MG63 (cell line): ENCODE data around the gene TBC1D14. TPM values are rescaled to one million over a fixed set of nuclear protein-coding genes. Genes with fewer than 3 reads are reported as not detected.

Source experiments
- DNase-seq: peaks from one replicate; pipeline ENCODE4 v3.0.0-alpha.2; 2020
- H3K27me3 ChIP-seq: fragments of 250-450 bp; sonication (Bioruptor Pico); 2 replicates; pipeline ENCODE4 v1.5.1; 2020; ENCODE audit warnings: mild to moderate bottlenecking, moderate library complexity
- H3K36me3 ChIP-seq: fragments of 250-450 bp; sonication (Bioruptor Pico); 2 replicates; pipeline ENCODE4 v1.5.1; 2020; ENCODE audit warnings: mild to moderate bottlenecking, moderate library complexity
- H3K4me3 ChIP-seq: fragments of 250-450 bp; sonication (Bioruptor Pico); 2 replicates; pipeline ENCODE4 v1.5.1; 2020; ENCODE audit warnings: mild to moderate bottlenecking, moderate library complexity
- H3K9me3 ChIP-seq: fragments of 250-450 bp; sonication (Bioruptor Pico); 2 replicates; pipeline ENCODE4 v1.5.1; 2020; ENCODE audit warnings: mild to moderate bottlenecking, moderate library complexity
- total RNA-seq: library from RNA; depleted of rRNA; stranded (reverse); fragments of >200 nt; shearing (Covaris generic); gene quantifications from 2 replicates; pipeline ENCODE4 v1.2.3, GENCODE V29; 2014; ENCODE audit warnings: low replicate concordance

TBC1D14 gene
- total RNA-seq, 1 experiment from 2014 or later, result 16.3 TPM

DNA sequence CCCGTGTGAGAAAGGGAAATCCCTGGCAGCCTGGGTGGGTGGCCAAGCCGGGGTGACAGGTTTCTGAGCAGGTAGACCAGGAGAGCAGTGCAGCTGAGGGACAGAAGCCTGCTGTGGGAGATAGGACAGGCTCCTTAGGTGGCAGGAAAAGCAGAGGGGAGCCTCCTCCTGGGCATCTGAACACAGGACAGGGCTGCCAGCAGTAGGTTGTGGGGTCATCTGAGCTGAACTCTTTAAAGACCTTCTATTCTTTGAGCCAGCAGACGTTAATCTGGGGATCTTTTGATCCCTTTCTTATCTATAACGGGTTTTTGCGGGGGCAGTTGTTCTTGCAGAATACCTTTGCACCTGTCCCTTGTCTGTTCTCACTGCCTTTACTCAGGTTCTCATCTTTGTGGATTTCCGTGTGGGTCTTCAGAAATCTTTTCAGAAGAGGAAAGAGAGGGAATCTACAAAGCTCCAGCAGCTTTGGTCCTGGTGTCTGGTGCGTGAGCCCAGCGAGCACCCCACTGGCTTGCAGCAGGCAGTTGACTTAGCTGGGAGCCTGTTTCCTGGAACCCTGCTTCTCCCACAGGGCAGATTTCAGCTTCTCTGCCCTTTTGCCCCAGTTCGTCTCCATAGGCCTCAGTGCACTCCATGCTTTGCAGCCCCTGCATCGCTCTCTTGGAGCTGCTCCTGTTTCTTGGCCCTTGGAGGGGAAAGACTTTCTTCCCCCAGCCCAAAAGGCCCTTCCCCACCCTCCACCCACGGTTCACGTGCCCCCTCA is 97.7 kb downstream of the TBC1D14 start:
- Histone ChIP-seq H3K27me3 (no peaks in the 10 kb centered on the region), H3K4me3 (no peak overlapping the region), H3K9me3 (no peaks in the 10 kb centered on the region), H3K36me3 (peaks cover under 1% of the 10 kb centered on the region)
- no peak for DNase-seq

DNA sequence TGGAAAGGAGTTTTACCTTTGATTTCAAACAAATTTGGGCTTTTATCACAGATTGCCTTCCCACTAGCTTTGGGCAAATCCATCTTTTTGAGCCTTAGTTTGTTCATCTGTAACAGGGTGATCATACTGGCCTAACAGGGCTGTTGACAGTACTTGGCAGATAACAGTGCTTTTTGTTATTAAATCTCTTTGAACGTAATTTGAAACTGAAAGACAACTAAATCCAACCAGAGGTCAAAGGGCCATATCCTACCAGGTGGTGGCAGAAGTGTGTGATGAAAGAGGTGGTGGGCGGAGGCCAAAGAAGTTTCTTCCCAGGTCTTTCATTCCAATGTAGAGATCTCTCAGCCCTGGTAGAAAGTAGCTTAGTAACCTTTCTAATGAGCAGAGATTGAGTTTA is 98.3 kb downstream of the TBC1D14 start:
- Histone ChIP-seq H3K36me3 (peaks cover 4% of the 10 kb centered on the region), H3K9me3 (no peaks in the 10 kb centered on the region), H3K27me3 (no peaks in the 10 kb centered on the region), H3K4me3 (no peak overlapping the region)
- DNase-seq, result no peak

- no peak for DNase-seq
- Histone ChIP-seq H3K36me3 (peaks cover 8% of the 10 kb centered on the region), H3K9me3 (no peaks in the 10 kb centered on the region), H3K27me3 (no peaks in the 10 kb centered on the region), H3K4me3 (no peak overlapping the region)
Measured at GRCh38 chr4:7009564-7009963, 99.9 kb downstream of the TBC1D14 start.

GRCh38 chr4:7013175-7013574 is 103.5 kb downstream of the TBC1D14 start:
- no peaks in the 10 kb centered on the region for H3K27me3 ChIP-seq
- no peak for DNase-seq

GRCh38 chr4:7014815-7015214 is 105.2 kb downstream of the TBC1D14 start:
- DNase-seq, result no peak
- Histone ChIP-seq H3K36me3 (peaks cover 8% of the 10 kb centered on the region), H3K27me3 (no peaks in the 10 kb centered on the region), H3K9me3 (no peaks in the 10 kb centered on the region), H3K4me3 (no peak overlapping the region)

More at GRCh38 chr4:7013175-7013574, 103.5 kb downstream of the TBC1D14 start:
- Histone ChIP-seq H3K9me3 (no peaks in the 10 kb centered on the region), H3K4me3 (no peak overlapping the region), H3K36me3 (peaks cover 8% of the 10 kb centered on the region)

GRCh38 chr4:7015383-7016035 is 105.9 kb downstream of the TBC1D14 start:
- Histone ChIP-seq H3K9me3 (no peaks in the 10 kb centered on the region), H3K4me3 (no peak overlapping the region), H3K27me3 (no peaks in the 10 kb centered on the region), H3K36me3 (peaks cover 8% of the 10 kb centered on the region; the same call in 1 of the 2 replicates)
- no peak for DNase-seq

- Histone ChIP-seq H3K9me3 (no peaks in the 10 kb centered on the region), H3K4me3 (no peak overlapping the region), H3K27me3 (no peaks in the 10 kb centered on the region), H3K36me3 (peaks cover 8% of the 10 kb centered on the region; the same call in 1 of the 2 replicates)
- DNase-seq, result no peak
Measured at GRCh38 chr4:7016086-7016485, 106.5 kb downstream of the TBC1D14 start.

DNA sequence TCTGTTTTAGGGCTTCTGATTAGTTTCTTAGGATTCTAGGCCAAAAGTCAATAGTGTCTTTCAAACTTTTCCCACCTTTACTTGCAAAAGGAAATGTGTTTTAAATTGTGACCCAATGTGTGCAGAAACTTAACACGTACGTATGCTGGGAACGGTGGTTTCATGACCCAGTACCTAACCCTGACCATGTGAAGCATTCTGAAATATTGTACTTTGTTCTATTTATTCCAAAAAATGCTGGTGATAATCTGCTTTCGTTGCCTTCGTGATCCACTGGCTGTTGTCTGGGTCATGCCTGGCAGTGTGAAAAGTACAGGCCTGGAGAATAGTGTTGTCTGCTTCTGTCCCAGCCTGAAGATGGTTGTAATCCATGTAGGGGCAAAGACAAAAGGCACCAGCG is 106.9 kb downstream of the TBC1D14 start:
- Histone ChIP-seq H3K36me3 (peaks cover 8% of the 10 kb centered on the region; the same call in 1 of the 2 replicates), H3K4me3 (no peak overlapping the region), H3K9me3 (no peaks in the 10 kb centered on the region), H3K27me3 (no peaks in the 10 kb centered on the region)
- no peak for DNase-seq

- H3K27me3 ChIP-seq, result no peaks in the 10 kb centered on the region
- no peak for DNase-seq
- H3K4me3 ChIP-seq, result no peak overlapping the region
- H3K9me3 ChIP-seq, result no peaks in the 10 kb centered on the region
- H3K36me3 ChIP-seq, result peaks cover 6% of the 10 kb centered on the region; the same call in 1 of the 2 replicates
Measured at GRCh38 chr4:7017446-7018048, 107.9 kb downstream of the TBC1D14 start.

DNA sequence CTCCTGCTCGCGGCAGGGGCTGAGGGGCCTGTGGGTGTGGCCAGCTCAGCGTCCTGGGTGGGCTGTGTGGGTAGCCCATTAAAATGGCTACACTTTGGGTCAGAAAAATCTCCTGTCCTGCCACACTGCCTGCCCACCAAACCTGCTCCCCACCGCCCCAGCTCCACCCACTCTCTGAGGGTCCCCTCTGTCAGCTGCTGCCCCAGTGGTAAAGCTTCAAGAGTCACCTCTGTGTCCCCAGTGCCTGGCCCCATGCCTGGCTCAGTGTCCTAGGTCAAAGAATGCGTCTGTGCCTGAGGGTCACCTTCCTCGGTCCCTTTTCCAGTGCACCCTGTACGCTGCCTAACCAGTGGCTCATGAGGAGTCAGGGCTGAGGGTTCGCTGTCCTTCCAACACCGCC is 108.7 kb downstream of the TBC1D14 start:
- Histone ChIP-seq H3K4me3 (no peak overlapping the region), H3K36me3 (peaks cover 5% of the 10 kb centered on the region; the same call in 1 of the 2 replicates), H3K27me3 (no peaks in the 10 kb centered on the region), H3K9me3 (no peaks in the 10 kb centered on the region)
- no peak for DNase-seq

DNA sequence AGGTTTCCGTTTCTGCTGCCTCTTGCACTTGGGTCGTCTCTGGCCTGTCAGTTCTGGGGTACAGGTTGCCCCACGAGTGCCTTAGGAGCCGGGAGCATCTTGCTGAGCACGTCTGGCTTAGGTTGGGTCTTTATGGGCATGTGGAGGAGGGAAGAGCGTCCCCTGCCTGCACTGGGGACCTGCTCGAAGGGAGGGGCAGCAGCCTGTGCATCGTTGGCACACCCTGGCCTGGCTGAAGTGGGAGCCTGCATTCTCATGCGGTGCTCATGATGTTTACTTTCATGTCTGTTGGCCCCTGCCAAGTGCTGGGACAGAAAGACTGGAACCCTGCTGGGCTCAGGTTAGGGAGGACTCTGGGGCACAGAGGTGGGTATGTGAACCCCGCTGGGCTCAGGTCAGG is 109.7 kb downstream of the TBC1D14 start:
- H3K36me3 ChIP-seq, result no peaks in the 10 kb centered on the region; the same call in 1 of the 2 replicates
- no peak for DNase-seq

GRCh38 chr4:7020290-7020689 is 110.7 kb downstream of the TBC1D14 start:
- H3K36me3 ChIP-seq, result no peaks in the 10 kb centered on the region
- no peak for DNase-seq
- no peak overlapping the region for H3K4me3 ChIP-seq
- no peaks in the 10 kb centered on the region for H3K27me3 ChIP-seq
- H3K9me3 ChIP-seq, result no peaks in the 10 kb centered on the region

More for the DNA sequence above, 109.7 kb downstream of the TBC1D14 start:
- no peak overlapping the region for H3K4me3 ChIP-seq
- H3K27me3 ChIP-seq, result no peaks in the 10 kb centered on the region
- no peaks in the 10 kb centered on the region for H3K9me3 ChIP-seq

- DNase-seq, result no peak
- no peak overlapping the region for H3K4me3 ChIP-seq
- no peaks in the 10 kb centered on the region for H3K27me3 ChIP-seq
- no peaks in the 10 kb centered on the region for H3K36me3 ChIP-seq
- H3K9me3 ChIP-seq, result no peaks in the 10 kb centered on the region
Measured at GRCh38 chr4:7020856-7021255, 111.2 kb downstream of the TBC1D14 start.

DNA sequence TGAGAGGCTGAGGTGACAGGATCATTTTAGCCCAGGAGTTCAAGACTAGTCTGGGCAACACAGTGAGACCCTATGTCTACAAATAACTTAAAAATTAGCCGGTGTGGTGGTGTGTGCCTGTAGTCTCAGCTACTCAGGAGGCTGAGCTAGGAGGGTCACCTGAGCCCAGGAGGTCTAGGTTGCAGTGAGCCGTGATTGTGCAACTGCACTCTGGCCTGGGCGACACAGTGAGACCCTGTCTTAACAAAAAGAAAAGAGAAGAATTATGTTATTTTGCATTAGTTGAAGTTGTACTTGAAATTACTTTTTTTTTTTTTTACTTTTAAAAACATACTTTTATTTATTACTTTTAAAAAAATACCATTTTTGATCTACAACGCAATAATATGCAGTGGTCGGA is 111.7 kb downstream of the TBC1D14 start:
- Histone ChIP-seq H3K4me3 (no peak overlapping the region), H3K27me3 (no peaks in the 10 kb centered on the region), H3K9me3 (no peaks in the 10 kb centered on the region), H3K36me3 (no peaks in the 10 kb centered on the region)
- no peak for DNase-seq

DNA sequence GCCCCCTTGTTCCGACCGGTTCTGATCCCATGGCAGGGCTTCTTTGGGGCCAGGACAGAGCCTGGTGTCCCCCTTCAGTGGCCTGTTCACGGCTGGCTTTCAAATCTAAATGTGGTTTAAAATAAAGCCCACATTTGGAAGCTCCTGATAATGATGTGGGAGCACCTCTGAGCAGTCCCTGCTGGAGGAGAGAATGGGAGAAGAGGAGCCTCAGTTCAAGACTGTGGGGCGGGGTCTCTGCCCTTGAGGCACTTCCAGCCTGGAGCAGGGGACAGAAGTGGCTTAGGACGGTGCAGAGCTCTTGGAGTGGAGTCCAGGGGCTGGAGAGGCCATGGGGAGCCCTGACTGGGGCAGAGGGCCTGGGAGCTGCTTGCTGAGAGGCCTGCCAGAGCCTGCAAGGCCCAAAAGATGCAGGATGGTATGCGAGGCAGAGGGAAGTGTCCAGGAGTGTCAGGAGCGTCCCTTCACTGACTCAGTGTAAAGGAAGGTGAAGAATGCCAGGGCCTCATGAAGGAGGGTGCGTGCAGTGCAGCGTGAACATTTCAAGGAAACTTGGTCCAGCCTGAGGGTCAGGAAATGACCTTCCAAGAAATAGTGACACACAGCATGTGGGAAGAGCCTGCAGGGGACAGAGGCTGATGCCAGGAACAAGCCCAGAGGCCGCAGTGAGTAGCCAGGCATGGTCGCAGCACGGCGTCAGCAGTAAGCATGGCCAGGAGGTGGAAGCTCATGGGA is 112.5 kb downstream of the TBC1D14 start:
- Histone ChIP-seq H3K27me3 (no peaks in the 10 kb centered on the region), H3K36me3 (no peaks in the 10 kb centered on the region), H3K4me3 (no peak overlapping the region), H3K9me3 (no peaks in the 10 kb centered on the region)
- DNase-seq, result no peak

DNA sequence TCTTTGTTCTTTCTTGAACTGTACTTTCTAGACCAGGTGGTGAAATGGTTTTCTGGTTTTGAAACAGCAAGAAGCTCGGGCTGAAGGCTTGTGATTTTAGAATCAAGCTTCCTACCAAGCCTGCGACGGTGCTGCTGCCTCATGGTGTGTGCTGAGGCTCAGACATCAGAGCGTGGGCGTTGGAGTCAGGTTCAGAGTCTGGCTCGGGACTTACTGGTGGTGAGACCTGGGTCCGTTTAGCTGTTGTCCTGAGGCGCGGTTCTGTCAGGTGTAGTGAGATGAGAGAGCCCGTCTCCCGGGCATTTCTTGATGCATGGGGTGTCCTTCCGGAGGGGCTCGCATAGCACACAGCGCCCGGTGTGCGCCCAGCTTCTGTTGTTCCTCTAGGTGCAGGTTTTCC is 113.9 kb downstream of the TBC1D14 start:
- Histone ChIP-seq H3K27me3 (no peaks in the 10 kb centered on the region), H3K4me3 (no peak overlapping the region), H3K36me3 (no peaks in the 10 kb centered on the region), H3K9me3 (no peaks in the 10 kb centered on the region)
- DNase-seq, result no peak

- Histone ChIP-seq H3K27me3 (no peaks in the 10 kb centered on the region), H3K36me3 (no peaks in the 10 kb centered on the region), H3K4me3 (no peak overlapping the region), H3K9me3 (no peaks in the 10 kb centered on the region)
- no peak for DNase-seq
Measured at GRCh38 chr4:7023901-7024300, 114.3 kb downstream of the TBC1D14 start.
